HFF-Myc (cell line): ENCODE data around the gene PTAFR.
"Not testable (repeated sequence)": the region's sequence is repeated elsewhere in the genome, so short reads cannot be mapped to it uniquely, and the experiment has no call there.

Source experiments
- DNase-seq: peaks from one replicate; pipeline ENCODE4 v3.0.0-alpha.2; 2011; ENCODE audit warnings: low read depth; ENCODE audit errors: extremely low read depth
- H3K4me3 ChIP-seq: replicated peaks from 2 replicates; pipeline ENCODE4 v1.5.1; 2011; ENCODE audit warnings: low read depth, mild to moderate bottlenecking, control low read depth, low read length
- CTCF ChIP-seq: IDR thresholded peaks from 2 replicates; pipeline ENCODE4 v1.5.1; 2012; ENCODE audit warnings: mild to moderate bottlenecking, low read depth, low read length, control low read depth; ENCODE audit errors: missing control alignments

Gene PTAFR

GRCh38 chr1:28144203-28145135 is 32.0 kb downstream of the PTAFR start:
- TF ChIP-seq CTCF = no peak
- no peak overlapping the region for H3K4me3 ChIP-seq
- DNase-seq = no peak

GRCh38 chr1:28143496-28144202 is 32.8 kb downstream of the PTAFR start:
- TF ChIP-seq CTCF = no peak
- no peak overlapping the region for H3K4me3 ChIP-seq
- DNase-seq = no peak

- DNase-seq = no peak
- TF ChIP-seq CTCF = no peak
- H3K4me3 ChIP-seq = no peak overlapping the region
Measured at GRCh38 chr1:28141685-28142084, 34.8 kb downstream of the PTAFR start.

GRCh38 chr1:28139866-28140265 is 36.6 kb downstream of the PTAFR start:
- H3K4me3 ChIP-seq, DNase-seq: not testable (repeated sequence)

GRCh38 chr1:28139025-28139712 is 37.3 kb downstream of the PTAFR start:
- DNase-seq = no peak
- no peak for TF ChIP-seq CTCF
- H3K4me3 ChIP-seq = no peak overlapping the region

- H3K4me3 ChIP-seq = no peak overlapping the region
- no peak for TF ChIP-seq CTCF
- DNase-seq = no peak
Measured at GRCh38 chr1:28136922-28137613, 39.4 kb downstream of the PTAFR start.
